NCI-H748 (cell line): ENCODE measurements around the gene MYH15.
"Not testable (repeated sequence)": the region's sequence is repeated elsewhere in the genome, so short reads cannot be mapped to it uniquely, and the experiment has no call there.

ENCODE experiments used
- DNase-seq: peaks from one replicate; lab custom pipeline; 2025; ENCODE audit not compliant: unreplicated experiment; lab: John Stamatoyannopoulos, UW

MYH15 gene

DNA sequence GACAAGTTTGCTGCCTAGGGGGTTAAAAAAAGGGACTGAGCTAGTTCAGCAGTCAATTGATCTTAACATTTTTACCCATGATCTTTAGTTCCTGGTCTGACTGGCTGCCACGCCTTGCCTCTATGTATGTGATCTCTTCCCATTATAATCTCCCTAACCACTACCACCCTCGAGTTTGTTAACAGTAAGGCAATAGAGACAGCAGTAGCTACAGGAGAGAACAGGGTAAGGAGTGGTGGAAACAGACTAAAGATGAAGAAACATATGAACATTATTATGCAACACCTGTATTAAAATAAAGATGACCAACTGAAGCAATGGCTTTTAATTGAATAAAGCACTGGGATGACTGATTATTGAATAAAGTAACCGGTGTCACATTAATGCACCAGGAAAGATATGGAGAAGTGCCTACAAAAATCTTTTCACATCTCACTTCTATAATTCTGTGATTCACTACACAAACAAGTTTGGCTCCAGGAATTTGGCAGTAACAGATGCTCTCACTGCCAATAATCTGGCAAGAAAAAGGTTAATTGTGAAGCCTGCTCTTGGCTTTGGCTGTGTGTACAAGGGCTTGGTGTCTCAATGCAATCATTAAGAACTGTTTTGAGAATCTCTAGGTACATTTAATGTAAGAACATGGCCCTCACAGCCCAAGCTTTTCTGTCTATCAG lies 118.3 kb downstream of the MYH15 start:
- DNase-seq, result no peak

DNA sequence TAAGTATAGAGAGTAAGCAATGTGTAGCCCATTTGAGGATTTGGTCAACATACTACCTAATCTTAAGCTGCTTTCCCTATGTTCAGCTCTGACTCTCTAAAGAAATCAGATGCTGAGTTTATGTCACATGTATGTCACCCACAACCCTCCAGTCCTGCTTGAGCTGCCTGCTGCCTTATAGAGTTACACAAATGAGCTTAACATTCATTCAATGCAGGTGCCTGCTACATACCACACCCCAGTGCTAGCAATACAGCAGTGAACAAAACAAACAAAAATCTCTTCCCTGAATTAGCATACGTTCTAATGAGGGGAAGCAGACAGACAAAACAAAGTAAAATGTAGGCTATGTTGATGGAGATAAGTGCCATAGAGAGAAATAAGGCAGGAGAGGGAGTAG lies 121.0 kb downstream of the MYH15 start:
- peak; percentile 85 for DNase-seq

DNA sequence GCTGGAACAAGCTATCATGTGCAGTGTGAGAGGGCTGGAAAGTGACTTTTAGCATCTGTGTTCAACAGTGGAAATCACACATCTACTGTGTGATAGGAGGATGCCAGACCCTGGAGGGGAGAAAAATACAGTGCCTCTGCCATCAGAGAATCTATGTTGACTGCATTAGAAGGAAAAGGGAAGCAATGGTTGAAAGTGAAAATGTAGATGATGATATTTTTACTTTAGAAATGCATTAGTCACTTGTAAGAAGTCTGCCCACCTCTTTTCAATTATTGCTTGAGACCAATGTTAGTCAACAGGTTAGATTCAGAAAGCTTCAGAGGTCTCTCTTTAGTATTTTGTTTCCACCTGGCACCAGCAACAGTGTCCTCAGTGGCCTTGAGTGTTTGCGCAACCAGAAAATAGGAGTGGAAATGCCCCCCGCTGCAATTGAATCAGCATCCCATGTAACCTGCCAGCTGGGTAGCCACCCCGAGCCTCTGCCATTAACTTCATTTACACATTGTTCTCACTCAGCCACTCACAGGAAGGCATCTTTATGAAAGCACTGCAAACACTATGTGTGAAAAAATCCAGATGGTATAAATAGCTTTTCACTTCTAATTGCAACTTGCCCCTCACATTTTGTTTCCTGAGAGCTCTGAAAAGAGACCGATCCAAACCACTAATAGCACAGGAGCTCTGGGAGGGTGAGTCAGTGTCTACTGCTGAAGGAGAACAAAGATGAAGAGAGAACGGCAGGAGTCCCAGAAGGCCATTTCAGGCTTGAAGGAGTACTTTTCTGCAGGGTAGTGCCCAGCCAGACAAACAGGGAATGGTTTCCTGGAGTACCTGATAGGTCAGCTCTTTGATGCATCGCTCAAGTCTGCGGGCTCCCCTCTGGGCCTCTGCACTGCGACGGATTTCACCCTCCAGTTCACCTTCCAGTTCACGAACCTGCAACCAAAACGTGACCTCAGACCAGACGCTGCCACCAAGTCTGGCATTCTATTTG lies 122.0 kb downstream of the MYH15 start:
- DNase-seq, result peak; percentile 90

DNA sequence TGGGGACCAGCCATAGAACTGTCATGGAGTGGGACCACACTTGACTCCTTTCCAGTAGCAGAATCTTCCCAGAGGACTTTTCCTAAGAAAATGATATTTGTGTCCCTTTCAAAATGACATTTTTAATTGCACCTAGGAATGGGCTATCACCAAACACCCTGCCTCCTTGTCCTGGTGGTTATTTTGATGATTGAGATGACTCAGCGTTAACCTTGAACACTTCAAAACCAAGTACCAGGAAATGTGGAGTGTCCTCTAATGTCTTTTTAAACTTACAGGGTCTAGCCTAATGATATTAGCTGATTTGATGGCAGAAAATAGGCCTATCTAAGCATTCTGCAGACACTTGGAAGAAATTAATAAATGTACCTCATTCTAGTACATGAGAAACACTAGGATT lies 123.3 kb downstream of the MYH15 start:
- DNase-seq, result no peak

DNA sequence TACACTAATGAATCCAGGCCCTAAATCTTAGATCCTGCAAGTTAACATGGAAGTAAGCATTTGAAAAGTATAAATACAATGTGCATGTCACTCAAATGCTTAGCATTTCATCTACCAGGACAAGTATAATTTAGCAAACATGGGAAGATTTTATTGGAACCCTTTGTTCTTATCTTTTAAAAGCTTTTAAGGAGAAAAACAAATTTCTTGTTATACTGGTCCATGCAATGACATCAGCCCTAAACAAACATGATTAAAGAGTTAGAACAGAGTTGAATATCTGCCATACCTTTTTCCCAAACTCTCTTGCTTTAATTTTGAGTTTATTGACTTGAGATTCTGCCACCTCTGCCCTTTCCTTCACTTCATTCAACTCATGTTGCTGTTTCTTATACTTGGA lies 127.1 kb downstream of the MYH15 start:
- no peak for DNase-seq

DNA sequence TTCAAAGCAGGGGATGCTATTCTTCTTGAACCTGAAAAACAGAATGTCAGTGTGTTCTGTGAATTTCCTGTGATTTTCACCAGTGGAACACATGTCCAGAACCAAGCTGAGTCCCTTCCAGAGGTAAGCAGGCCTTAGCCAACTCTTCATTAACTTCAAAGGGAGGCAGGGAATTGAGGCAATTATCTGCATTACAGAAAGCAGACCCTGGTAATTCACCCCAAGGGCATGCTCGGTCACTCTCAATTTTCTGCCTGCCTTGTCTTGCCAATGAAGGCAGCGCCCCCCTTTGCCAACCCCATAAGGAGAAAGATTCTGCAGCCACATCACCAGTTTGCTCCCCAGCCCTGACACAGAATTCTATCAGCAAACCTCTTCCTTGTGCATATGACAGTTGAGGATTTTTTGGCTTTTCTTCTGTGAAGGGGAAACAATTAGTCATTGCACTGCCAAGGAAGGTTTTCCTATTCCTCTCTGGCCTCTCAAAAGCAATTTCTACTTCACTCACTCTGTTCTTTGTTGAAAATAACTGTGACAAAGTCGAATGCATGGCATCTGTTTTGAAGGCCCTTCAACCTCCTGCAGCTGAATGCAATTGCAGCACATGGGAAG lies 128.8 kb downstream of the MYH15 start:
- DNase-seq, result no peak

DNA sequence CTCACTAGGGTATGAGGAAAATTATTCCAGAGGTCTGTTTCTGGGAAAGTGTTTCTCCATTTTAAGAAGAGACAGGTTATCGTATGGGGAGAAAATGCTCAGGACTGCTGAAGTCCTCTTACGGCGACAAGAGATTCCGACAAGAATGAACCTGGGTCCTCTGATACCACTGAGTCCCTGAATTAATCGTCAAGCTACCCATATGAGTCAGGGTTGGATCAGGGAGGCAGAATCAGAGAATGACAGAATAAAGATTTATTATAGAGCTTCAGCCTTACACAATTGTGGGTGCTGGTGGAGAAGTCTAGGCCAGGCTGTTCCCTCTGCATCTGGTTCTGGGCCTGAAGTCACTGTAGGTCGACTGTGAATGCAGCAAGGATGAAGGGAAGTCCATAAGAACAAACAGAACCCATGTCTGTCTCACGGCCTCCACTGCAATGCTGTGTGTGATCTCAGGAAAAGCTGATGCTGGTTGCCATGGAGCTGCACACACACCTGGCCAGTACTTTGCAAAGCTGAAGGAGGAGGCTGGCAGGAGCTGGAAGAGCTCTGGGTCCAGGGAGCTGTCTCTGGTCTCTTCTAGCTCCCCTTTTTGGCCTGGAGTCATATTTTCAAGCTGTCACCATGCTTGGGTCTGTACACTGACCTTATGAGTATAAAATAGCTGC lies 130.1 kb downstream of the MYH15 start:
- DNase-seq, result peak; percentile 62

DNA sequence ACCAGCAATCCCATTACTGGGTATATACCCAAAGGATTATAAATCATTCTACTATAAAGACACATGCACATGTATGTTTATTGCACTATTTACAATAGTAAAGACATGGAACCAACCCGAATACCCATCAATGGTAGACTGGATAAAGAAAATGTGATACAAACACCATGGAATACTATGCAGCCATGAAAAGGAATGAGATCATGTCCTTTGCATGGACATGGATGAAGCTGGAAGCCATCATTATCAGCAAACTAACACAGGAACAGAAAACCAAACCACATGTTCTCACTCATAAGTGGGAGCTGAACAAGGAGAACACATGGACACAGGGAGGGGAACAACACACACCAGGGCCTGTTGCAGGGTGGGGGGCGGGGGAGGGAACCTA lies 131.4 kb downstream of the MYH15 start:
- DNase-seq, result not testable (repeated sequence)

DNA sequence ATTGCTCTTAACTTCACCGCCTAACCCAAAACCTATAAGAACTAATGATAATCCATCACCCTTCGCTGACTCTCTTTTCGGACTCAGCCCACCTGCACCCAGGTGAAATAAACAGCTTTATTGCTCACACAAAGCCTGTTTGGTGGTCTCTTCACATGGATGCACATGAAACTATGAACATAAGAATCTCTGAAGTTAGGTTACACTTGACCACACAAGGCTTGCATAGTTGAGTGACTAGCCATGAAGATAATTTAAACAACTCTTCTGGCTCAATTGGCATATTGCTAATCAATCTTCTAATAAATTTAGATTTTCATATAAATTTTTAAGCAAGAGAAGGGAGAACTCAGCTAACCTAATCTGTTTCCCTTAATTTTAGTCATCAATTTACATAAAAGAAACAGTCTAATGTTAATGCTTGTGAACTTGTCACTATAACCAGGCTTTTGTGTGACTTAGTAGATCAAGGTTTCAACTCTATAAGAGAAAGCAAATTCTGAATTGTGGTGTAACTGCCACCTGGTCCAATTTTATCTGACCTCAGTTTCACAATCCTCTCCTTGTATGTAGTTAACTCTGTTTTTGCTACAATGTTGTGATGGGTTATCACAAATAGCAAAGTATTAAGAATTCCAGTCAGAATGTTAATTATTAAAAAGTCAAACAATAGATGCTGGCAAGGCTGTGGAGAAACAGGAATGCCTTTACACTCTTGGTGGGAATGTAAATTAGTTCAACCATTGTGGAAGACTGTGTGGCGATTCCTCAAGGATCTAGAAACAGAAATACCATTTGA lies 132.0 kb downstream of the MYH15 start:
- no peak for DNase-seq

DNA sequence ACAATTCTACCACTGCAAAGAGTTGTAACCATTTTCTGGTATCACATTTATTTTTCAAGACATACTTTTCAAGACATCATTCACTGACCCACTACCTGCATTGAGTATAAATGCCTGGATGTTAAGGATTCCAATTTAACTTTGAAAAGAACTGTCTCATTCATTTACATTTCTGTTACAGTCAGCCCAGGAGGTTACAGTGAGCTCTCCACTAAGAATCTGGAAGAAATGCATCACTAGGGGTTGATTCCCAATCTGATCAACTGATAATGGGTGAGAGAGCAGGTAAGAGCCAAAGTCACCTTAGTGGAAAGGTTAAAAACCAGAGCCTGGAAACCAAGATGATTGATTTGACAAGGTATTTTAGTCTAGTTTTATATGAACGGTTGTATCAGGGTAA lies 133.0 kb downstream of the MYH15 start:
- DNase-seq, result no peak

DNA sequence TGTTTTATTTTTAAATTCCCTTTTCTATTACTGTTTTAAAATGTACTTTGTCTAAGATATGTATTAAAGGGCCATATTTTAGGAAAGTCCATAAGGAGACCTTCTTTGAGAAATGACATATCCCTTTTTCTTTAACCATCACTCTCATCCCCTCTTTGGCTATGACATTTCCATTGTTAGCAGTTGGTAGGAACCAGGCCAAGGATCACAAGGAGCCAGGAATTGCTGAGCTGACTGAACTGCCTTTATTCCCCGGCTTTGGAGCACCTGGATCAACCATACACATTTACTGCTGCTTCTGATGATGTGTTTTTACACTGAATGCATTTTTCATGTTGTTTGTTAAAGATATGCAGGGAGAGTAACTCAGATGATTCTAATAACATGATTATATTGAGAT lies 134.4 kb downstream of the MYH15 start:
- no peak for DNase-seq

DNA sequence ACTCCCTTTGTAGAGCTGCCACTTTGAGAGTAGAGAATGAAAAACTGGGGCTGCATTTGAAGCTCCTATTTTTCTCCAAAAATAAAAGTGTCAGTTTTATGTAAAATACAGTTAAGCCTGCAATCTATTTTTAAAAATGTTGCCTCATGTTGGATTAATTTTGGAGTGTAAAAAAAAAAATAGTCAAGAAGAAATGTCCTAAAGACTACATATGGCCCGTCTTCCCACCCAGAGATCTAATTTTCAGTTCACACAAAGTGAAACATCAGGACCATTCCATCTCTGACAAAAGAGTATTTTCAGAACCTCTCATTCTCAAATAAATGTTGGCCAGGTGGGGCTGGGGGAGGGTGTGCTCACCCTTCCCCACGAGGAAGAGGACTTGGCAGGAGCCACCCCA lies 151.4 kb downstream of the MYH15 start:
- no peak for DNase-seq

DNA sequence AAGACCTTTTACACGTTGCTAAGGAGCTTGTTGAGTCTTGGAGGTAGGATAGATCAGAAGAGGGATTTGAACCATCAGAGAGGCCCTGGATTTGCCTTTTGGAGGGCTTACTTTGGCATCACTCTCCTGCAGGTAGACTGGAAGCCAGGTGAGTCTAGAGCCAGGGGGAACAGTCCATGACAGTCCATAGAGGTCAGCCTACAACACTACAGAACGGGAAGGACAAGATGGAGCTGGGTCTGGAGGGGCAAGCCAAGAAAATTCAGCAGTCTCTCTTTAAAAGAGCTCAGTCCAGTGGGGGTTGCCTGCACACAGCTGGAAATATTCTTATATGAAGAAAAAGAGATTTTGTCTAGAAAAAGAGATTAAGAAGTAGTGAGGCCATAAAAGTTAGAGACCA lies 153.4 kb downstream of the MYH15 start:
- DNase-seq, result no peak

DNA sequence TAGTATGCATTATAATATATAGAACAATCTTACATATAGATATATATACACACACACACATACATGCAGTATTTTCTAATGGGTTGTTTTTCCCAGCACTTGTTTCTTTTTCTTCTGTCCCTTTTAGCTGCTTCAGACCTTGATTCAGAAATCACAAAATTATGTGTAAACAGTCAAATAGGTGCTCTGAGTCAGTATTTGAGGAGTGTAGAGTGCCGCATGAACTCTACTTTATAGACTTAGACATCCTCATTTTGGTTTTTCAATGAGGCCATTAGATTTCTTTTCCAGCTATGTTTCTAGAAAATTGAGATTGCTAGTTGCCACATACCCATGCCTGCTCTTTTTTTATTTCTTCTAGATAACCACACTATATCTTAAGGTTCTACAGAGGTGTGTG lies 155.8 kb downstream of the MYH15 start:
- DNase-seq, result no peak

DNA sequence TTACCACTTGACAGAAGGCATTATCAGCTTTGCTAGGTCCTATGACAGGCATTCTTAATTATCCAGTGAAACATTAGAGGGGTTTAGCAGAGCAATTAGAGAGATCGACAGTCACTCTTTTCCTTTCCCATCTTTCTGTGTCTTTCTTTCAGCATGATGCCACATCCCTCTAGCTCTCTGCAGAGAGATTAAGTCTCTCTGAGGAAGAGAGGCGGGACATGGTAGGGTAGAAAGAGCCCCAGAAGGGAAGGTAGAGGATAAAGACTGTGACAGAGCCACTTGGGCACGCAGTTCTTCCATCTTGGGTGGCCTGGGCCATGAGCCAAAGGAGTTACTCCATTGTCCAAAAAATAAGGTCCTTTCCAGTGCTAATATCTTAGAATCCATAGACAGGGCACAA lies 158.2 kb downstream of the MYH15 start:
- no peak for DNase-seq

DNA sequence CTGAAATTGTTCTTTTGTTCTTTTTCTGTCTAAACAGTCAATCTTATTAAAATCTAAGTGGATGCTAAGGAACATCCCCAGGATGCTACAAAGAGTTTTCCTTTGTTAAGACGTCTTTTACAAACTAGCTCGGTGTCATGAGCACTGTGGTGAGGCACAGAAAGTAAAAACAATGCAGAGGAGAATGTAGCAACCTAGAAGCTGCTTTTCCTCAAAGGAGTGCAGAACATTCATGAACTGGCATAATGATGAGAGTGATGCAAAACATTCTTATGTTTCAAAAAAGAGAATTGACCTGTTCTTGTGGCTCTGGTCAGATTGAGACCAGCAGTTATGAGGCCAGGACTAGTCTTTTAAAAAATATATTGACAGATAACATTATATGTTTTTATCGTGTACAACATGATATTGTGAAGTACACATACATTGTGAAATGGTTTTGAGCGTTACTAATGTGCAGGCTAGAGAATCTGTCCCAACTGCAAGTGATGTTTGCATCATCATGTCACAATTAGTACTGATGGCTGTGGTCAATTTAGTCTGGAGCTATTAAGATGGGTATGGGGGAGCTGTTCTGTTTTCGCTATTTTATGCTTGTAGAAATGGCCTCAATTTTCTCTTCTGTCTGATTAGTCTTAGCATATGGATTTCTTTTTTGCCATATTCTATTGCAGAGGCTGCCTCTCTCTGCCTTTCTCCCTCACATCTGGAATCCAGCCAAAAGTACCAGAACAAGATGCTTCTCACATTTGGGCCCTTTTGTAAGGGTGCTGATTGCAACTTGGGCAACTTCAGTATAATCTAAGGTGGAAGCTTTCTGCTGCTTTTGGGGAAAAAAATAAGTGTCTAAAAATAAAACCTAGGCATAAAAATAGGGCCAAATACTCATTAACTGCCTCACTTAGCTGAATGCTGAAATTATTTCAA lies 163.8 kb downstream of the MYH15 start:
- DNase-seq, result no peak

DNA sequence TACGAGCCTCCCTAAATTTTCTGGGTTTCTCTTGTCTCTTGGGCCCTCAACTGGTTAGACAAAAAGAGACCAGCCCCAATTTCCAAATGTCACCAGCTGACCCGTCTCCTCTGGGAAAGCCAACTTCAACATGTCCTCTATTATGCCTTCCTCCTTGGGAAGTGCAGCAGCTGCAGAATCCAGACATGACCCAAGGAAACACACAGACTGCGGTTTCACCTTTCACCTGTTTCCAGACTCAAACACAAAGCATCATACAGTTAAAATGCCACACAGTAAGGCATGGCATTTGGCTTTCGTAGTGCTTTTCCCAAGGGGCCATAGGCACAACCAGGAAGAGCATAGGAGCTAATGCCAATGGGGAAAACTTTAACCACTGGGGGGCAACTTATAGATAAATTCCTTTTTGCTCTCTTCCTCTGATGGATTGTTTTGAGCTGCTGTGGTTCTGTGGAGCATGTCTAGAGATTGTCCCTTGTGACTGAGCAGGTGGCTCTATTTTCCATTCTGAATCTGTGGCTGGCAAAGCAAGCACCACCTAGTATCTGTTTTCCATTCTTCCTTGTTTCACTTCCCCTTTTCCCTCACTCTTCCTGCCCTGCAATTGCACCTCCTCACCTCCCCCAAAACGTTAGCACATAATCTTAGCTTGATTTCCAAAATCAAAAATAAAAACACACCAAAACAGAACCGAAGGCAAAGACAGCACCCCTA lies 164.7 kb downstream of the MYH15 start:
- peak; percentile 12 for DNase-seq

DNA sequence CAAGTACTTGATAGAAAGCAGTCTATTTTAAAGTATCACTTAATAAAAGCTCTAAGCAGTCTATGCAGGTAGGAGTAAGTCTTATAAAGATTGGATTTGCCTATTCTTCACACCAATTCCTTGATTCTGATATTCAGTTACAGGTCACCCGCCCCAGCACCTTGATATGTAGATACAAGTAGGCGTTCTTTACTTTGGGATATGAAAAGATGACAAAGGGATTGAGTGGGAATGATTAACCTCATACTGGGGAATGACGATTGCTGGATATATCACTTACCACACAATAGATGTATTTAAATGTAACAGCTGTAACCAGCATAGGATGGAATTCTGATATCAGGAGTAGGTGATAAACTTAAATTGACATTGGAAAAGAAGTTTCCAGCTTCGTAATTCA lies 166.9 kb downstream of the MYH15 start:
- no peak for DNase-seq
